Astrocyte (in vitro differentiated cells and primary cell): ENCODE data around the gene UBE2R2.

Experiments used
- EZH2 ChIP-seq: IDR thresholded peaks from 2 replicates; pipeline ENCODE4 v1.6.1; 2012; ENCODE audit warnings: mild to moderate bottlenecking, low read length, inconsistent platforms; ENCODE audit not compliant: insufficient read depth
- TF ChIP-seq, protein P1 (sequence below): IDR thresholded peaks from 2 replicates; pipeline ENCODE4 v1.5.1; 2011; ENCODE audit warnings: low read depth, mild to moderate bottlenecking, inconsistent platforms, low read length, moderate library complexity; ENCODE audit not compliant: insufficient read depth

DNA sequence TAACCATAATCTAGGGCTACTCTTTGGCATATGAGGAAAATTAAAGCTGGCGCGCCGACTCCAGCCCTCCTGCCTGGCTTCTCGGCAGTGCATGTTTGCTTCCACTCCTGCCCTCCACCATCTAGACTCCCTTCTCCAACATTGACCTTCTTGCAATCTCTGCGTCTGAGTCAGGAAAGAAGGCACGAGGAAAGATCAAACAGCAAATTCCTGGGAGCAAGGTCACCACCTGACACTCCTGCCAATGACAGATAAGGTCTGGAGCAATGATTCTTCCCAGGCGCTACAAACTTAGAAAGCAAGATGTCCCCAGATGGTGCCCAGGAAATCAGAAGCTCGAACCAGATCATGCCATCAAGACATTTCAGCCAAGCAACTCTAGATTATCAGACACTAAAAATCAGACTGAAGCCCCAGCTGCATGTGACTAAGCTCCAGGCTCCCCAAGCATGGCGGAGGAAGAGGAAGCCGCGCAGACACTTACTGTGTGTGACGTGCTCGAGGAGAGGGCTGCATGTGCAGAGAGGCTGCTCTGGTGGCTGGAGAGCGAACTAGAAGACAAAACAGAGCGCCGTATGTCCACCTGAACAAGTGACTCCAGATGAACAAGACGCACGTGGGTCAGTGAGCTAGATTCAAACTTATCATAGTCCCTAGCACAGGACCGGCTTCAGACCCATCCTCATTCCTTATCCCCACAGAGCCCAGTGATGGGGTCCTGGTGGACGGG lies 115.3 kb downstream of the UBE2R2 start:
- TF ChIP-seq, protein P1, sequence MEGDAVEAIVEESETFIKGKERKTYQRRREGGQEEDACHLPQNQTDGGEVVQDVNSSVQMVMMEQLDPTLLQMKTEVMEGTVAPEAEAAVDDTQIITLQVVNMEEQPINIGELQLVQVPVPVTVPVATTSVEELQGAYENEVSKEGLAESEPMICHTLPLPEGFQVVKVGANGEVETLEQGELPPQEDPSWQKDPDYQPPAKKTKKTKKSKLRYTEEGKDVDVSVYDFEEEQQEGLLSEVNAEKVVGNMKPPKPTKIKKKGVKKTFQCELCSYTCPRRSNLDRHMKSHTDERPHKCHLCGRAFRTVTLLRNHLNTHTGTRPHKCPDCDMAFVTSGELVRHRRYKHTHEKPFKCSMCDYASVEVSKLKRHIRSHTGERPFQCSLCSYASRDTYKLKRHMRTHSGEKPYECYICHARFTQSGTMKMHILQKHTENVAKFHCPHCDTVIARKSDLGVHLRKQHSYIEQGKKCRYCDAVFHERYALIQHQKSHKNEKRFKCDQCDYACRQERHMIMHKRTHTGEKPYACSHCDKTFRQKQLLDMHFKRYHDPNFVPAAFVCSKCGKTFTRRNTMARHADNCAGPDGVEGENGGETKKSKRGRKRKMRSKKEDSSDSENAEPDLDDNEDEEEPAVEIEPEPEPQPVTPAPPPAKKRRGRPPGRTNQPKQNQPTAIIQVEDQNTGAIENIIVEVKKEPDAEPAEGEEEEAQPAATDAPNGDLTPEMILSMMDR: no peak
- no peak for TF ChIP-seq EZH2
